HAP-1 (cell line): ENCODE measurements around the gene SCFD2.
A peak's percentile ranks its signal among the peaks of the same experiment; 100 is the strongest.
"Not testable (repeated sequence)": the region's sequence is repeated elsewhere in the genome, so short reads cannot be mapped to it uniquely, and the experiment has no call there.

ENCODE experiments used
- DNase-seq, 2 experiments: peaks; one replicate each; pipeline ENCODE4 v3.0.0-alpha.2; 2016 to 2020; ENCODE audit warnings: low spot score in 2 of 2
- H3K27me3 ChIP-seq: fragments of 250-450 bp; sonication (Bioruptor Pico); 2 replicates; pipeline ENCODE4 v1.5.1; 2020; ENCODE audit warnings: low read depth, mild to moderate bottlenecking, moderate library complexity
- H3K36me3 ChIP-seq: fragments of 250-450 bp; sonication (Bioruptor Pico); replicated peaks from 2 replicates; pipeline ENCODE4 v1.5.1; 2020; ENCODE audit warnings: mild to moderate bottlenecking
- H3K4me1 ChIP-seq: fragments of 250-450 bp; sonication (Bioruptor Pico); 2 replicates; pipeline ENCODE4 v1.5.1; 2020; ENCODE audit warnings: mild to moderate bottlenecking
- H3K4me3 ChIP-seq: fragments of 250-450 bp; sonication (Bioruptor Pico); 2 replicates; pipeline ENCODE4 v1.5.1; 2020; ENCODE audit warnings: mild to moderate bottlenecking, moderate library complexity
- H3K9me3 ChIP-seq: fragments of 250-450 bp; sonication (Bioruptor Pico); 2 replicates; pipeline ENCODE4 v1.5.1; 2020; ENCODE audit warnings: mild to moderate bottlenecking, moderate library complexity
- in situ Hi-C: fragments of 300-500 bp; cut with MboI; formaldehyde crosslinking; loops from 3 replicates; pipeline ENCODE4 v1.14.3; 2020; ENCODE audit warnings: low sequenced_read_pairs, inconsistent platforms, mixed read lengths

The SCFD2 gene

DNA sequence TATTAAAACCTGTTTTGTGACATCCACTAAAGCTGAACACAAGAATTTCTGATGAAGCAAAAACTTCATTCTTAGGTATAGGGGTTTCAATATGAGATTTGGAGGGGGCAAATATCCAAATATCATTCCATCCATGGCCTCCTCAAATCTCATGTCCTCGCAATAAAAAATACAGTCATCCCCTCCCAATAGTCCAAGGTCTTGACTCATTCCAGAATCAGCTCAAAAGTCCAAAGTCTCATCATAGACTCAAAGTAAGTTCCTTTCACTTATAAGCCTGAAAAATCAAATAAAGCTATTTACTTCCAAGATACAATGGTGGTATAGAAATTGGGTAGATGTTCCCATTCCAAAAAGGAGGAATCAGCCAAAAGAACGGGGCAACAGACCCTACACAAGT lies 213.4 kb downstream of the SCFD2 start:
- in situ Hi-C loops = no loop called here
- no peaks in the 10 kb centered on the region for H3K9me3 ChIP-seq
- H3K36me3 ChIP-seq = no peaks in the 10 kb centered on the region
- no peak overlapping the region for H3K4me3 ChIP-seq
- peaks cover 3% of the 10 kb centered on the region; the same call in 1 of the 2 replicates for H3K4me1 ChIP-seq
- no peak for DNase-seq
- no peaks in the 10 kb centered on the region for H3K27me3 ChIP-seq

DNA sequence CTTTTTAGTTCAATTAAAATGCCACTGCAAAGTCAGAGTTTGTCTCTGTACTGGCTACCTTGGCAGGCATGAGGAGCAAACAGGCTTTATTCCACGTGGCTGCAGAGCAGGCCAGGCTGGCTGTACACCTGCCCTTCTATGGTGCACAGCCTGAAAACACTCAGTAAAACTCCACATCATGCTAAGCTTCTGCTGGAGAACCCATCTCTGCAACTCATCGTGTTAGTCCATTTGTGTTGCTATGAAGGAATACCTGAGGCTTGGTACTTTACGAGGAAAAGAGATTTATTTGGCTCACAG lies 214.4 kb downstream of the SCFD2 start:
- no peaks in the 10 kb centered on the region for H3K27me3 ChIP-seq
- no peak for DNase-seq
- H3K4me3 ChIP-seq = no peak overlapping the region
- in situ Hi-C loops = no loop called here
- H3K36me3 ChIP-seq = no peaks in the 10 kb centered on the region
- peaks cover 3% of the 10 kb centered on the region; the same call in 1 of the 2 replicates for H3K4me1 ChIP-seq
- no peaks in the 10 kb centered on the region for H3K9me3 ChIP-seq

DNA sequence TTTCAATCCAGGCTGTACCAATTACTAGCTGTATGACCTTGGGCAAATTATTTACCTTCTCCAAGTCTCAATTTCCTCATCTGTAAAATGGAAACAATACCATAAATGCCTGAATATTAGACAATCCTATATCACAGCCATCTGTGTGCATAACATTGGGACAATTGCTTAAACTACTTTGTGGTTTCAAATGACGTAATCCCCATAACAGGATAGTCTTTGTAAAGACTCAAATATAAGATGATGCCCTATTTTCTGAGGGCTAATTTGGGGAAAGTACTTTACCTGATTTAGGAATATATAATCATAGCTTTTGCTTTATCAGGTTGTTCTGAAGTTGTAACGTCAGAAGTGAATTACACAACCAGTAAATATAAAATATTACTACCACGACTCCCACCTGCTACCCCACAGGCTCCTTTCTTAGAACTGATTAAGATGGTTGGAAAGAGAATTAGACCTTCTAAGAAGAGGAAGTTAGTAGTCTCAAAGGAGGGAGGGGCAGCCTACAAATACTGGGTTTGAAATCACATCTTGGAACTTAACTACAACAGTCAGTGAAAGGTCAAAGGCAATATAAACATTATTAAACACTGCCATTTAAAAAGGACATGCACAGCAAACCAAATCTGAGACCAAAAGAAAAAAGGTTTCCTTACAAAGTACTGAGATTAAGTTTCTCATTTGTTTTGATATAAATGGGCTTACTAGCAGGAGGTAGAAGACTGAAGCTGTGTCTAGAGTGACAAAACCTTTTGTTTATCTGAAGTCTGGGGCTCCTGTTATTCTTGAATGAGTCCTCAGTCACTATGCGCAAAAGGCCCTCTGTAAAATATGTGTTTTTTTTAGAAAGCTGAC lies 215.0 kb downstream of the SCFD2 start:
- no peaks in the 10 kb centered on the region for H3K27me3 ChIP-seq
- no peak overlapping the region for H3K4me3 ChIP-seq
- peak in 1 of 2 experiments; percentile 13 for DNase-seq
- no peaks in the 10 kb centered on the region for H3K36me3 ChIP-seq
- no peaks in the 10 kb centered on the region for H3K9me3 ChIP-seq
- peaks cover 3% of the 10 kb centered on the region; the same call in 1 of the 2 replicates for H3K4me1 ChIP-seq
- in situ Hi-C loops = no loop called here

DNA sequence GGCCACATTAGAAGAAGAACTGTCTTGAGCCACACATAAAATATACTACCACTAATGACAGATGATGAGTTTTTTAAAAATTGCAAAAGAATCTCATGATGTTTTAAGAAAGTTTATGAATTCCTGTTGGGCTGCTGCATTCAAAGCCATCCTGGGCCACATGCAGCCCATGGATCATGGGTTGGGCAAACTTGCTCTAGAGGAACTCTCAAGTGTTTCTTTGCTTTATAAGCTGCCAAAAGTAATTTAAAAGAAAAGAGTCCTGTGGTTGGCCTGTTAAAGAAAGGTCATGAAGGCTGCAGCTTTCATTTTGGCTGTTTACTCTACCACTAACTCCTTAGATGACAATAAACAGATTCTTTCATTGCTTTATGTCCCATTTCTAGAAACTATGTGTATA lies 218.2 kb downstream of the SCFD2 start:
- no peak for DNase-seq
- peaks cover 3% of the 10 kb centered on the region; the same call in 1 of the 2 replicates for H3K4me1 ChIP-seq
- H3K9me3 ChIP-seq = no peaks in the 10 kb centered on the region
- in situ Hi-C loops = no loop called here
- H3K36me3 ChIP-seq = no peaks in the 10 kb centered on the region
- no peak overlapping the region for H3K4me3 ChIP-seq
- no peaks in the 10 kb centered on the region for H3K27me3 ChIP-seq

DNA sequence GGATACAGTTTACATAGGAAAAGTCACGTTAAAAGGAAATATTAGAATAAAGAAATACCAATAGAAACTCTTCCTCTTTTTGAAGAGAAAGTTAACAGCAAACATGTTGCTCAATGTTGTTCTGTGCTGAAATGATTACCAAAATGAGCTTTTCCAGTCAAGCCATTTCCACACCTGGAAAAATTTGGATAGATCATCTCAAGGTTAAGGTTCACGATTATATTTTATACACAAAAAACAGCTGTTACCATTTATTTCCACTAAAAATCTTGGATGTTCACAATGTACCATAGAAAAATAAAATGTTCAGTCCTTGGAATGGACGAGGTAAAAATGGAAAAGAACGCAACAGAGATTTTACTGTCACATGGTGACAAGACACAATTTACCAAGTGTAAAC lies 218.7 kb downstream of the SCFD2 start:
- no peaks in the 10 kb centered on the region for H3K9me3 ChIP-seq
- H3K4me3 ChIP-seq = no peak overlapping the region
- H3K27me3 ChIP-seq = no peaks in the 10 kb centered on the region
- no peaks in the 10 kb centered on the region for H3K36me3 ChIP-seq
- no peak for DNase-seq
- in situ Hi-C loops = no loop called here
- peaks cover 3% of the 10 kb centered on the region; the same call in 1 of the 2 replicates for H3K4me1 ChIP-seq

DNA sequence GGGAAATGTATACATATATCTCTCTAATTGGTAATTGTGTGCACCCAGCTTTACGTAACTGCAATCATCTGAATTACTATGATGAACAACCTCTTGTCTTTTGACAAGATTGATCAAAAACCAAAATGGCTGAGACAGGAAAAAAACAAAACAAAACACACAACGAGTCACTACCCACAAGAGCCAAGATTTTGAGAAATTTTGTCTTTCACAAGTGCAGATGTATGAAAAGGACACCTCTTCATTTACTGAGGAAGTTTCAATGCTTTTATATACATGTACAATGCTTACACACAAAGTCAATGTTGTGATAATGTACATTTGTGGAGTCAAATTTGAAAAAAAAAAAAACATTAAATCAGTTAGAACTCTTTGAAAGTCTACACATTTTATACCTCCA lies 224.6 kb downstream of the SCFD2 start:
- Histone ChIP-seq H3K27me3 (no peaks in the 10 kb centered on the region), H3K36me3 (no peaks in the 10 kb centered on the region), H3K9me3 (no peaks in the 10 kb centered on the region), H3K4me1 (peaks cover 3% of the 10 kb centered on the region; the same call in 1 of the 2 replicates), H3K4me3 (no peak overlapping the region)
- in situ Hi-C loops = no loop called here
- DNase-seq = no peak

DNA sequence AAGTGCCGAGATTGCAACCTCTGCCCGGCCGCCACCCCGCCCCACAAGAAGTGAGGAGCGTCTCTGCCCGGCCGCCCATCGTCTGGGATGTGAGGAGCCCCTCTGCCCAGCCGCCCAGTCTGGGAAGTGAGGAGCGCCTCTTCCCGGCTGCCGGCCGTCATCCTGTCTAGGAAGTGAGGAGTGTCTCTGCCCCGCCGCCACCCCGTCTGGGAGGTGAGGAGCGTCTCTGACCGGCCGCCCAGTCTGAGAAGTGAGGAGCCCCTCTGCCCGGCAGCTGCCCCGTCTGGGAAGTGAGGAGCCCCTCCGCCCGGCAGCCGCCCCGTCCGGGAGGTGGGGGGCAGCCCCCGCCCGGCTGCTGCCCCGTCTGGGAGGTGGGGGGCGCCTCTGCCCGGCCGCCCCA lies 226.6 kb downstream of the SCFD2 start:
- H3K27me3 ChIP-seq, H3K36me3 ChIP-seq, DNase-seq, H3K4me3 ChIP-seq, in situ Hi-C loops, H3K4me1 ChIP-seq, H3K9me3 ChIP-seq: not testable (repeated sequence)

DNA sequence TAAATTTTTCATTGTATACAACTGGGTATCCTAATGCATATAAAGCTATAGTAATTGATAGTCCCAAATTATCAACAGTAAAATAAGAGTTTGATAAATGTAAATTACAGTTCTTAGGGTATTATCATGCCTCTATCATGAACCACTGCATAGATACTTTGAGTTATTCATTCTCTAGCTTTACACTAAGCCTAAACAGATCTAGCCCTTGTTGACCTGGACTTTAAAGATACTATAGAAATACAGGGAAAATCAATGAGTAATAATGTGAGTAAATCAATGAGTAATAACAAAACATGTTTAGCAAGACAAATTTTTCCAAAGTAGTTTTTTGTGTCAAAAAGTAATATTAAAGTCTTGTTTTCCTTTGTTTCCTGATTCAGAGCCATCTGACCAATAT lies 228.4 kb downstream of the SCFD2 start:
- Histone ChIP-seq H3K36me3 (no peaks in the 10 kb centered on the region), H3K4me1 (peaks cover 3% of the 10 kb centered on the region; the same call in 1 of the 2 replicates), H3K4me3 (no peak overlapping the region), H3K9me3 (no peaks in the 10 kb centered on the region), H3K27me3 (no peaks in the 10 kb centered on the region)
- no peak for DNase-seq
- in situ Hi-C loops = no loop called here

DNA sequence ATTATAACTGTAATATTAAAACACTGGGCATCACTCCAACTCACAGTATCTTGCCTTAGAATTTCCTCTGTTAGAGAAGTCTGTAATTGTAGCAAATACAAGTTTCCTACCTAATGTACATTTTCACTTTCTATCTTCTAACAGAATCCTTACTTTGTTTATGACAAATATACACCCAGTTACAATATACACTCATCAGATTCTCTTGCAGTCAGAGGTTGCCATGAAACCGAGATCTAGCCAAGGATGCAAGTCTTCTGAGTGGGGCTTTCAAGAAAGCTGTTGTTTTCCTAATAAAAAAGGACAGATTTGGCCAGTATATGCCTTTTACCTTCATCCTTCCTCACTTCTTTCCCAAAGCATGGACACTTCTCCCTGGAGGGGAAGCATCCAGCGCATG lies 228.9 kb downstream of the SCFD2 start:
- no peak for DNase-seq
- in situ Hi-C loops = no loop called here
- H3K27me3 ChIP-seq = no peaks in the 10 kb centered on the region

DNA sequence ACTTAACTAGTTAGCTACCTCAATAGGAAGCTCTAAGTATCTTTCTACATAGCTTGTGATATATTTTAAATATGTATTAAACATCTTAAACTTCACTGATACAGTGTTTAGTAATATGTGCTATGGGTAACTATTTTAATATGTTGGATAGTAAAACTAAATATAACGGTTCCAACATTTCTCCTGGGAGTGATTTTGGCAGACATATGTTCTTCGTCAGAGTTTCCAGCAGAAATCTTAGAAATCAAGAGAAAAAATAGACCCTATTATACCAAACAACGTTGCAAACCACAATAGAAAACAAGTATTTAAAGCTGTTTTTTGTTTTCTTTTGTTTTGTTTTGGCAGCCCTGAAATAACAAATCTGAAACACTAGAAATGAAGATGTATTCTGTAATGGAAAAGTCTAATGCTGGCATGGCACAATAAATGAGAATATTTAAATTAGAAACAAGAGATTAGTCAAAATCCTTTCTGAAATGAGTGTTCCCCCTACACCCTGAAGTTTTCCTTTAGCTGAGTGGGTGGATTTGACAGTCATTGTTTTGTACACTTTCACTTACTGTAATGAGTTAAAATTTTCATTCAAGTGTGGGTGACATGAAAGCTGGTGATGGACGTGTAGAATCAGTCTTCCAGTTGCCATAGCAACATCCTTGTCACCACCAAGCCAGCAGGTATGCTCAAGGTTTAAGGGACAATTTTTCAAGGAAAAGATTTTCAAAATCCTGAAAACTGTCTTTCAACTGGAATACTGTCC lies 233.5 kb downstream of the SCFD2 start:
- in situ Hi-C loops = no loop called here
- Histone ChIP-seq H3K9me3 (no peaks in the 10 kb centered on the region), H3K27me3 (no peaks in the 10 kb centered on the region), H3K4me1 (no peaks in the 10 kb centered on the region; the same call in 1 of the 2 replicates), H3K4me3 (no peak overlapping the region), H3K36me3 (no peaks in the 10 kb centered on the region)
- DNase-seq = no peak

More for the DNA sequence above, 228.9 kb downstream of the SCFD2 start:
- H3K9me3 ChIP-seq = no peaks in the 10 kb centered on the region
- peaks cover 3% of the 10 kb centered on the region; the same call in 1 of the 2 replicates for H3K4me1 ChIP-seq
- no peak overlapping the region for H3K4me3 ChIP-seq
- no peaks in the 10 kb centered on the region for H3K36me3 ChIP-seq

DNA sequence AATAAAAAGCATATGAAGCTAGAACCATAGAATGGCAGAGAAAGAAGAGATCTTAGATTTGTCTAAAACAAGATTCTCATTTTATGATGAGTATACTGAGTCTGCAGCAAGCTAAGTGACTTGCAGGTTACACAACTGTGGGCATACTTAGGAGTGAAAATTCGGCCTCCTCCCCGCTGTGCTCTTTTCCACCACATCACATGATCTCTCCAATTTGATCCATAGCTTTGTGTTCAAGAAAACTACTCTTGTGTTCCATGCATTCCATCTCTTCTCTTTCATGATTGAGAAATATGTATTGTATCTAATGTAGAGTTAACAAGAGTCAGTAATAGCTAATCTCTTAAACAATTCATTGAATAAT lies 234.3 kb downstream of the SCFD2 start:
- H3K36me3 ChIP-seq = no peaks in the 10 kb centered on the region
- no peaks in the 10 kb centered on the region for H3K4me1 ChIP-seq
- no peaks in the 10 kb centered on the region for H3K9me3 ChIP-seq
- no peak overlapping the region for H3K4me3 ChIP-seq
- no peaks in the 10 kb centered on the region for H3K27me3 ChIP-seq
- DNase-seq = no peak
- in situ Hi-C loops = no loop called here

DNA sequence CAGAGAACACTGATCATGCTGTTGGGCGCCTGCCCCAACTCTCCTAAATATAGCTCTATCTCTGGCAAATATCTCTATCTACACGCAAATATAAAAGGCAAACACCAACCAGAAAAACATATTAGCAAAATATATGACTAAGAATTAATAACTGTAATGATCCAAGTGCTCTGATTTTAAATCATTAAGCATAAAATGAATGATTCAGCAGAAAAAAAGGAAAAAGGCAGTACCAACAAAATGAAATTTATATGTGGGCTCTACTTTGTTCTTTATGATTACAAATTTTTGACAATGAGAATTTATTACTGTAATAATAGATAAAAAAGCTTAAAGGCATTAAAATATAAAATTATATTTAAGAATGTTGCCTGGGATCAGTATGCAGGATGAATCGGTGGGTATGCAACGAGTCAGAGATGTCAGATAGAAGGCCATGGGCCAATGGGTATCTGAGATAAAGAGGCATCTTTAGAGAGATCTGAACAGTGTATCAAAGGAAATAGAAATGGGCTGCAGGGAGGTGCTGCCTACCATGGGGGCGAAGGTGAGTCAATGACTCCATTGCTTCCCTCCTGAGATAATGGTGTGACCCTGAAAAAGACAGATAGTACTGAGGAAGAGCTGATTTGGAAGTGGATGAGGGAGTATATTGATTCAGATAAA lies 234.8 kb downstream of the SCFD2 start:
- H3K4me3 ChIP-seq = no peak overlapping the region
- DNase-seq = no peak
- in situ Hi-C loops = no loop called here

DNA sequence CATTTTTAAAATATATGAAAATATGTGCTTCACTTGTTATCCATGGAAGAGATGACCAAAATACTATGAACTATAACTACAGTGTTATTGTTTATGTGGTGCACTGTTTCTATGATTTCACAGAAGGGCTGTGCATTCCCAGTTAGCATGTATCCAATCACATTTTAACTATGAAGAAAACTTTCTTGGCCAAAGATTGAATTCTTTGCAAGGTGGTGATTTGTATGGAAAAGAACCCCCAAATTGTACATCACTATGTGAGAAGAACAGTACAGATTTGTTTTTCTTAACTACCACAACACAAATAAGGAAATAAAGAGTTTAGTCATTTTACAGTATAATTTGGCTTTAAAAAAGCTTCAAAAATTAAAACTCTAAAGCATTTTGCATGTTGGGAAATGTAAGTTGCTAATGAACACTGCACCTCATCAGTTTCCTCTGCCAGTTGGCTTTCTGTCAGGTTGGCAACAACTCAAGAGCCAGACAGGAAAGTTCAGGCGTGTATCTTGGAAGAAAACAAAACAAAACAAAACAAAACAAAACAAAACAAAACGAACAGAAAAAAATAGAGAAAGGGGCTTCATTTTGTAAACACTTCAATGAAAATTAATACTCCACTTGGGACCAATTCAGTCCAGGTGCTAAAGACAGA lies 237.0 kb downstream of the SCFD2 start:
- no peaks in the 10 kb centered on the region for H3K9me3 ChIP-seq
- no peaks in the 10 kb centered on the region for H3K27me3 ChIP-seq
- H3K4me3 ChIP-seq = no peak overlapping the region
- H3K4me1 ChIP-seq = no peaks in the 10 kb centered on the region
- H3K36me3 ChIP-seq = no peaks in the 10 kb centered on the region
- in situ Hi-C loops = no loop called here
- DNase-seq = no peak

More for the DNA sequence above, 234.8 kb downstream of the SCFD2 start:
- Histone ChIP-seq H3K9me3 (no peaks in the 10 kb centered on the region), H3K36me3 (no peaks in the 10 kb centered on the region), H3K4me1 (no peaks in the 10 kb centered on the region), H3K27me3 (no peaks in the 10 kb centered on the region)
